Activated CD8-positive, alpha-beta memory T cell treated with anti-CD3 and anti-CD28 coated beads for 24 hours (primary cell): Measurements from ENCODE around the gene RCOR2.
A peak's percentile ranks its signal among the peaks of the same experiment; 100 is the strongest.

ENCODE experiments used
- DNase-seq: peaks from one replicate; pipeline ENCODE4 v3.0.0-alpha.2; 2020

The RCOR2 gene

GRCh38 chr11:63922673-63923192, 5.8 kb upstream of the RCOR2 start:
- DNase-seq = no peak

DNA sequence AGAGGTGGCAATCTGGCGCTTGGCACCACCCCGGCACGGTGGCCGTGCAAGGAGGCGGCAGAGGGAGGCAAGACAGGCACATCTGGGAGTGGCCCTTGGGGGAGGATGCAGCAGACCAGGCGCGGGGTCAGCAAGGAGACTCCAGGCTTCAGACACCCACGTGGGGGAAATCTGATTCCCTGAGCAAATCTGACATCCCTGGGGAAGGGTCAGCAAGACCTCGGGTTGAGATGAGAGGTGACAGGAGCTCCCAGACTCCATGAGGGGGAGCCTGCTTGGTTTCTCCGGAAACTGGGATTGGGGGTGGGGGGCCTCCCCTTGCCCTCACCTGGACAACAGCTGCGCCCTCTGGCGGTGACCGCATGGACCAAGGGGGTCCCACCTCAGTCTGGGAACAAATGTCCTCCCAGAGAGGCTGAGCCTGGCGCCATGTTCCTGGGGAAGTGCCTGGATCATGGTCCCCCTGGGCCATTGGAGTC, 4.0 kb upstream of the RCOR2 start:
- peak; percentile 74 for DNase-seq

DNA sequence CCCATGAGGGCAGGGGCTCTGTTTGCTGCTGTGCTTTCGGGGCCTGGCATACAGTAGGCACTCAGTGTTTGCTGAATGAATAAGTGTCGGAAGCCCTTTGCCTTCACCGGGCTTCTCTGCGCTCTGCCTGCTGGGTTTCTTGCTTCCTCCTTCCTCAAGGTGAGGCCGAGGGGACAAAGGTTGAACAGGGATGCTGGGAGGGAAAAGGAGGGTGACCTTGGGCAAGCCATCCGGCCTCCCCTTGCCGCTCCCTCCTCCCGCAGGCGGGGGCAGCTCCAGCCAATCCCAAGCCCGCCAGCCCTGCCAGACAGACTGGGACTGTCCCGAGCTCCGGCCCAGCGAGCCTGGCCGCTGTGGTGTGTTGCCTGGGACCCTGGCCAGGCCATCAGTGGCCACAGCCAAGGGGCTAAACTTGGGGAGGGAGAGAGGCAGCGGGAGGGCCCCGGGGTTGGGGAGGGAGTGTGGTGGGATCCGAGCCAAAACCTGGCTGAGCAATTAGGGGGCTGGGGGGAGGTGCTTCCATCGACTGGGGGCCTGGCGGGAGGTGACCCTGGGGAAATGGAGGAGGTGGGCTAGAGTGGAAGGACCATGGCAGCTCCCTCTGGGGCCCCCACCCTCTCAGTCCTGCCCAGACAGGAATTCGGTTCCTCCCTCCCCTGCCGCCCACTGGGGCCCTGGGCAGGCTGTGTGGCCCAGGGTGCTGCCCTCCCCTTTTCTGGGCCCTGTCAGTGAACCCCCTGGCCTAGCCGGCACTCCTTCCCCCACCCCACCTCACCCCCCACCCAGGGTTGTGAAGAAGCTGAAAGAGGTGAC, 3.4 kb upstream of the RCOR2 start:
- DNase-seq = no peak

GRCh38 chr11:63919267-63920125, 2.5 kb upstream of the RCOR2 start:
- no peak for DNase-seq

GRCh38 chr11:63918507-63919191, 1.7 kb upstream of the RCOR2 start:
- peak; percentile 61 for DNase-seq

GRCh38 chr11:63917692-63918506, 935 bp upstream of the RCOR2 start:
- peak; percentile 67 for DNase-seq

GRCh38 chr11:63915961-63916836, 765 bp downstream of the RCOR2 start:
- peak; percentile 73 for DNase-seq

GRCh38 chr11:63914896-63915691, 1.9 kb downstream of the RCOR2 start:
- DNase-seq = no peak

GRCh38 chr11:63913866-63914830, 2.8 kb downstream of the RCOR2 start:
- no peak for DNase-seq

DNA sequence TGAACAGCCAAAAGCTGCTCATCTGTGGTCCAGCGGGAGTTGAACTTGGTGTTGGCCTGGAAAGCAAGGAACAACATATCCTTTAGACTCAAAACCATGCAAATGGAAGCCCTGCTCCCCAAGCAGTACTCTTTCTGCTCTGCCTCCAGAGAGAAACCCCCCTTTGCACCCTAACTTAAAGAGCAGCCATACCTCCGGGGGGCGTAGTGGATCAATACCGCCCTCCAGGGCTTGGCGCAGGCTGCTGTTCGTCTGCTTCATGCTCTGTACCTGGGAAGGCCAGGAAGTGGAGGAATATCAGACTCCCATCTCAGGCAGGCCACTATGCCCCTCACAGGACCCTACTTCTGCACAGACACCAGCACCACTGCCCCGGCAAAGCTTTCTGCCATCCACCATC, 4.3 kb downstream of the RCOR2 start:
- no peak for DNase-seq

DNA sequence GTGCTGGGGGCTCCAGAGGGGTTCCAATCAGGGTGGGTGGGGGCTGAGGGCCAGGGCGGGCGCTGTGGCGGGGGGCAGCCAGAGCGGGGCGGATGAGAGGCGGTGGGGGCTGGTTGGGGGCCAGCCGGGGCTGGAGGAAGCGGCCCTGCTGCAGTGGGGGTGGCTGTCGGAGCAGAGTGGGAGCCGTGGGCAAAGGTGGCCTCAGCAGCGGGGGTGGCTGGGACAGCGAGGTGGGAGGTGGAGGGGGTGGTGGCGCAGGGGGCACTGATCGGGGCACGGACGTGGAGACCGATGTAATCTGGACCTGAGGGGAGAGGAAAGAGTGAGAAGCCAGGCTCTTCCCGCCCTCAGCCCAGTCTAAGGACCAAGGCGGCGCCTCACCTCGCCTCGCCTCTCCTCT, 5.1 kb downstream of the RCOR2 start:
- DNase-seq = no peak

- DNase-seq = no peak
Measured at GRCh38 chr11:63911440-63911839, 5.5 kb downstream of the RCOR2 start.

GRCh38 chr11:63910675-63911074, 6.3 kb downstream of the RCOR2 start:
- no peak for DNase-seq

DNA sequence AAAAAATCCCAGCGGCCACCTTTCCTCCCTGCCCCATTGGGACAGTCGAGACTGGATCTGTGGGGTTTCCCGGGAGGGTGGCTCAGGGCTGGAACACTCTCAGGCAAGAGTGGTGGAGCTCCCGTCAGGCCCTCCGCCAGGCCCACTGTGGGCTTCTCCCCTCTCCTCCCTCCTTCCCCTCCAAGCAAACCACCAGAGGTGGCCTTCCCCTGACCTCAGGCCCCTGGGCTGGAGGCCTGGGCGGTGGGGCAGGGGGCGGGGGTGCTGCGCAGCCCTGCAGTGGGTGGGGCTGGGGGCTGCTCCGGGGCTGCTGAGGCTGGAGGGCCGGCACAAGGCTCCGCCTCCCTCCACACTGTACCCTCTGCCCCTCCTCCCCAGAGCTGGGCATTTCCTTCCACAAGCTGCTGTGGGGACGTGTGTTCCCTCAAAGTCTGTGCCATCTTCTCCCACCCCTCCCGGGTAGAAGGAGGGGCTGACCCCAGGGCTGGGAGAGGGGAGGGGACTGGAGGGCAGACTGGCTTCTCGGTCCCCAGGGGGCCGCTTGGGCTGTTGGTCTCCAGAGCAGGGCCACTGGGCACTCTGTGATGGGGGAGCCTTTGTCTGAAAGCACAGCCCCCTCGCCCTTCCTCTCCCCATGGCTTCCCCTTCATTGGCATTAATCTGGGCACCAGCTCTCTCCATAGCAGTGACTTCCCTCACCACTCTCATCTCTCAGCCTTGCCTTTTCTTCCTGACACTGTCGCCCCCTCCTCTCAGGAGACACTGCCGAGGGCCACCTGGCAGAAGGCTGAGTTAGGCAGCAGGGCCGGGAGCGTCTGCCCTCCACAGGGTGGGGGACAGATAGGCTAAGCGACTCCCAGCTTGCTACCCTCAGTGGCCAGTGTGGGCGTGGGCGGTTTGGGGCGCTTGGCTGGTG, 7.1 kb downstream of the RCOR2 start:
- DNase-seq = no peak

GRCh38 chr11:63908631-63909401, 8.1 kb downstream of the RCOR2 start:
- DNase-seq = no peak

DNA sequence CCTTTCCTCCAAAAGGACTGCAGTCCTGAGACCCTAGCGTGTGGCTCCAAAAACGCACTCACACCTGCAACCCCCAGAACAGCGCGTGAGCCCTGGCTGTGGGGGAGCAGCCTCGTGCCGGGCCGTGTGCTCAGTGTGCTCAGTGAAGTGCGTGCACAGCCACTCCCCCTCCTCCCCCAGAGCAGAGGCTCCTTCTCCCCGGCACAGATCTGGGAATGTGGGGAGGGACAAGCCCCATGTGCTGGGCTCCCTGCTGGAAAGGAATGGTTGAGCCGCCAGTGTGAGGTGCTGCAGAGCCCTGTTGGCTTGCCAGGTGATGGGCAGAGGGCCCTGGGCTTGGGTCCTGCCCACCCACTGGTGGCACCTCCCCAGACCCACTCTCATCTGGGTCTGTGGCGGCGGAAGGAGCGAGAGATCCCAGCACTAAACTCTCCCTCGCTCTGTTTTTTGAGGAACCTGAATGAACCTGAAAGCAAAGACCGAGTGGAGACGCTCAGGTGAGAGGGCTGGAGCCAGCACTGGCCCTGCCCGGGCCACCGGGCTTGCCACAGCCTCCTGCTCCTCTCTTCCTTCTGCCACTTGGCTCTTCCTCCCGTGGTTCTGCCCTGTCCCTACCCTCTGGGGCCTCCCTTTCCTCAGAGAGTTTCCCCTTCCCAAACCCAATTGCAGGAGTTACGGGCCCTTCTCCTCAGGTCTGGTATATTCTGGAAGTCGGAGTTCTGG, 9.0 kb downstream of the RCOR2 start:
- DNase-seq = no peak
